HG02840 (cell line): ENCODE data around the gene TMC1.
"Not testable (repeated sequence)": the region's sequence is repeated elsewhere in the genome, so short reads cannot be mapped to it uniquely, and the experiment has no call there.

ENCODE experiments used
- ATAC-seq: cut with Tn5 transposase; IDR thresholded peaks from one replicate; pipeline ENCODE4 v1.9.1; 2021; ENCODE audit warnings: mild to moderate bottlenecking, moderate library complexity, moderate number of reproducible peaks; ENCODE audit not compliant: unreplicated experiment, low FRiP score

TMC1 gene

DNA sequence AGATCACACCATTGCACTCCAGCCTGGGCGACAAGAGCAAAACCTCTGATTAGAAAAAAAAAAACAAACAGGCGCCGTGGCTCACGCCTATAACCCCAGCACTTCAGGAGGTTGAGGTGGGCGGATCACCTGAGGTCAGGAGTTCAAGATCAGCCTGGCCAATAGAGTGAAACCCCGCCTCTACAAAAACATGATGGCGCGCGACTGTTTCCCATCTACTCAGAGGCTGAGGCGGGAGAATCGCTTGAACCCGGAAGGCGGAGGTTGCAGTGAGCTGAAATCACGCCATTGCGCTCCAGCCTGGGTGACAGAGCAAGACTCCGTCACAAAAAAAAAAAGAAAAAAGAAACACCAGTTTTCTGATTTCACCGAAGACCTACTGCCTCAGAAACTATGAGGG, at the start of gene TMC1:
Gene TMC1 (plus strand): TSS at position 193 of the 400 bp plus-strand sequence. CDS start 127,041 bp downstream, outside the sequence.
- ATAC-seq = not testable (repeated sequence)

GRCh38 chr9:72473474-72474261, 47.7 kb upstream of the TMC1 start:
- ATAC-seq = peak; percentile 91

DNA sequence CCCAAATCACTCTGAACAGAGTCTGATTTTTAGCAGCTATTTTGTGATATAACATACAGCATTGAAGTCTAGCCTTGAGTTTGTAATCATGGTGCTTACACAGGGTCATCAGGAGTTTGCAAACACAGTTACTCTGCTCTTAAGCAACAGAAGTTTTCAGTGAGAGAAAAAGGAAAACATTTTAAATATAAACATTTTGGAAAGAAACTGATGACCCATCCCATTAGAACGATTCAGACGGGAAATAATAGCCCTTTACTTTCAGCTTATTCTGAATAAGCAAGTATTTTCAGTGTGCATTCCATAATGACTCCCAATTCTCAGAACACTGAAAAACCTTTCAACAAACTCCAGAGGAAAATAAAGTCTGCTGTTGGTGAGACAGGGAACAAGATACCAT, 46.7 kb upstream of the TMC1 start:
- ATAC-seq = no peak

DNA sequence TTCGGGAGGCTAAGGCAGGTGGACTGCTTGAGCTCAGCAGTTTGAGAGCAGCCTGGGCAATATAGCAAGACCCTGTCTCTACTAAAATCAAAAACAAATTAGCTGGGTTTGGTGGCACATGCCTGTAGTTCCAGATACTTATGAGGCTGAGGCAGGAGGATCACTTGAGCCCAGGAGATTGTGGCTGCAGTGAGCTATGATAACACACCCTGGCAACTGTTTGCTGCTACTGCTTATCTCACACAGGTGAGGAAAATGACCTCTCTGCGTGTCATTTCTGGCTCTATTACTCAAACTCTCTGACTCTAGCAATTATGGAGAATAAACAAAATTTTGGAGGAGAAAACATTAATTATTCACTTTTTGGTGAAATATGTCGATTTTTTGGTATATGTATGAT, 45.3 kb upstream of the TMC1 start:
- no peak for ATAC-seq

GRCh38 chr9:72476617-72477437, 44.6 kb upstream of the TMC1 start:
- no peak for ATAC-seq

- ATAC-seq = no peak
These were observed 43.4 kb upstream of the TMC1 start for GRCh38 chr9:72477930-72478518.

DNA sequence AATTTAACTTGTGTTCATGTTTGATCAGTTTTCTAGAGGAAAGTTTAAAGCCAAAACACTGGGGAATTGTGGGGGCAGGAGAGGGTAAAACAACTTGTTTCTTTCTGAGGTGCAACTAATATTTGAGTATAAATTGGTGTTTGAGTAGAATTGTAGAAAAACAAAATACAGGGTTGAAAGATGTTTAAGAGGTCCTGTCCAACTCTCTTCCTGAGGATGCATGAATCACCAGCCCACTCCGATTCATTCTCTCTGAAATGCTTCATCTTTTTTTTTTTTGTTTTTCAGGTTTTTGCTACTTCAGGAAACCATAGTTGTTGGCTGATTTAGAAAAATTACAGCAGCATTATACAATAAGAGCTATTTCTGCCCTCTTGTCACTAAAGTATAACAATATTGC, 42.4 kb upstream of the TMC1 start:
- ATAC-seq = no peak

DNA sequence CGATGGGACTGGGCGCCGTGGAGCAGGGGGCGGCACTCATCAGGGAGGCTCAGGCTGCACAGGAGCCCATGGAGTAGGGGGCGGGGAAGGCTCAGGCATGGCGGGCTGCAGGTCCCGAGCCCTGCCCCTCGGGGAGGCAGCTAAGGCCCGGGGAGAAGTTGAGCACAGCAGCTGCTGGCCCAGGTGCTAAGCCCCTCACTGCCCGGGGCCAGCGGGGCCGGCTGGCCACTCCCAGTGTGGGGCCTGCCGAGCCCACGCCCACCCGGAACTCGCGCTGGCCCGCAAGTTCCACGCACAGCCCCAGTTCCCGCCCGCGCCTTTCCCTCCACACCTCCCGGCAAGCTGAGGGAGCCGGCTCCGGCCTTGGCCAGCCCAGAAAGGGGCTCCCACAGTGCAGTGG, 41.1 kb upstream of the TMC1 start:
- ATAC-seq = not testable (repeated sequence)

- ATAC-seq = no peak
These were observed 40.5 kb upstream of the TMC1 start for GRCh38 chr9:72480921-72481320.

DNA sequence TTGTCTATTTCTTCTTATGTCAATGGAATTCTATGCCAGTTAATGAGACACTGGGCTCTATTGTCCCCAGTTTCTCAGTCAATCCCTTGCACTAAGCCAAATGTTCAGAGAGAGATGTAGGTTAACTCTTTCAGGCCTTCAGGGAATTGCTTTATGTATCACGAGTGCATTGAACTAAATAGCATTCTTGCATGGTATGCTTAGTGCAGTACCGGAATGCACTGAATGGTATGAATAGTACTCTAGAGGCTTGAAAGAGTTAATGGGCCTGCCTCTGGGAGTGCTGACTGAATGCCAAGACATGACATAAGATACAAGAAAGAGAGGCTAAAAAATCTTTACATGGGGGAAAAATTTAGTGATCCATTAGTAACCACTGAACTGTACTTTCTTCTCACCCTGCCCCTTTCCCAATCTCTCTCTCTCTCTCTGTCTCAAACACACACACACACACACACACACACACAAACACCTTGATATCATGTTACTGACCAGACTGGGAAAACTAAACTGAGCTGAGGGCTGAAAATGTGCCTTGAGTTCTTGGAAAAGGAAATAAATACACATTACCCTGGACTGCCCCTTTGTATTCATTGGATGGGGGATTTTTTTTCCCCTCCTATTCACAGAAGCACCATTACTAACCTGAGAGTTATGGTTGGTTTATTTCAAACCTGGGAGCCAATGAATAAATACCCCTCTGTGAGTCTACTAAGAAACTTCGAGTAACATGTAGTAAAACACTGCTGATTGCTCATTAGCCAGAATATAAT, 35.4 kb upstream of the TMC1 start:
- ATAC-seq = no peak

DNA sequence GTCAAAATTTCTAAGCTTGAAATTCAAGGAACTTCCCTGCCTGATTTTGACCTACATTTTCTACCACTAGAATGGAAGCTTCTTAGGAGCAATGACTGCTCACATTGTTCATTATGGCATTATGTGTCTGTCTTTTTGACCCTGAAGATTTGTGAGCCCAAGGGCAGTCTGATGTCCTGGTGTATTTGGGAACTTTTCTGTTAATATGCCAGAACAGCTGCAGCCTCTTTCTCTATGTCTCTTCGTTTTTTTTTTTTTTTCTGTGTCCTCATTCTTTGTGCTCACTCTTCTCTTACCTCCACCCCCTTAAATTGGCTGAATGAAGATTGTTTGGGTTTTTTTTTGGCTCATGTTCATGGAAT, 34.8 kb upstream of the TMC1 start:
- no peak for ATAC-seq

DNA sequence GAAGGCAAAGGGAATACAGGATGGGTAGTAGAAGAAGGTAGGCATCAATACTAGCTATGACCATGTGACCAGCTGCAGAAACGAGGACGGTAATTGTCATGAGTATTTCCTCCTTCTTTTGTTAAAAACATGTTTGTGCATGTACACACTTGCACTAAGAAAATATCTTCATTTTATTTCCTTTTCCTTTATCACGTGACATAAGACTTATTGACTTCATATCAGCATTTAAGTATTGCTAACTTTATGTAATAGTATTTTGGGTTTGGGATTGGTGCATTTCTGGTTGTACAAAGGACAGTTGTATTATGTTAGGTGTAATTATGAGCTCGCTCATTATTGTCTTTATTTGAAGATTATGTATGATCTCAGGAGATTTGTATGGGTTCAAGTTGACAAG, 33.7 kb upstream of the TMC1 start:
- ATAC-seq = not testable (repeated sequence)

- no peak for ATAC-seq
These were observed 31.4 kb upstream of the TMC1 start for GRCh38 chr9:72489986-72490385.

- no peak for ATAC-seq
These were observed 30.2 kb upstream of the TMC1 start for GRCh38 chr9:72491242-72491641.

GRCh38 chr9:72494051-72494450, 27.4 kb upstream of the TMC1 start:
- no peak for ATAC-seq

DNA sequence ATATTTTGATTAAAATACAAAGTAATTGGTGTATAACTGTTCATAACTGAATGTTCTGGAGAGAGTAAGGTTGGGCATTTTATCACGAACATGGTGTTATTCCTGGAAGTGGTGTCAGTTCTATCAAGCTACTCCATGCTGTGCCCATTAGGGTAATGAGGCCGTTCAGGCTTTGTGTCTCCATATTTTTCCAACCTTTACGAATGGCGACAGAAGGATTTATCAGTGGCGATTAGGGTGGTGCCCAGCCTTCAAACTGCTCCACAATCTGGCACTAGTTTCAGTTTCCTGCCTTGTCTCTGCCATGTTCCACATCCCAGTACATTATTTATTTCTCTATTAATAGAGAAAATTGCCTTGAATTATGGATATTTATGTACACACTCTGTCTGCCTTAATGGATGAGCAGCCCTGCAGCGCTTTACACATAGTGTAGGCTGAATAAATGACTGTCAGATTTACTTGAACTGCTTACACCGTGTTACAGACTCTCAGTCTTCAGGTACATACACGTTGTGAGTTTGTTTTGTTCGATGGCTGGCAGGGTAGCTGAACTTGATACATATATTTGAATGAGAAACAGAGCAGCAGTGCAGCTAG, 23.9 kb upstream of the TMC1 start:
- no peak for ATAC-seq

- no peak for ATAC-seq
These were observed 14.8 kb upstream of the TMC1 start for GRCh38 chr9:72506615-72507014.

- no peak for ATAC-seq
These were observed 12.4 kb upstream of the TMC1 start for GRCh38 chr9:72509053-72509452.

- ATAC-seq = peak; percentile 89
These were observed 11.8 kb upstream of the TMC1 start for GRCh38 chr9:72509635-72510034.

DNA sequence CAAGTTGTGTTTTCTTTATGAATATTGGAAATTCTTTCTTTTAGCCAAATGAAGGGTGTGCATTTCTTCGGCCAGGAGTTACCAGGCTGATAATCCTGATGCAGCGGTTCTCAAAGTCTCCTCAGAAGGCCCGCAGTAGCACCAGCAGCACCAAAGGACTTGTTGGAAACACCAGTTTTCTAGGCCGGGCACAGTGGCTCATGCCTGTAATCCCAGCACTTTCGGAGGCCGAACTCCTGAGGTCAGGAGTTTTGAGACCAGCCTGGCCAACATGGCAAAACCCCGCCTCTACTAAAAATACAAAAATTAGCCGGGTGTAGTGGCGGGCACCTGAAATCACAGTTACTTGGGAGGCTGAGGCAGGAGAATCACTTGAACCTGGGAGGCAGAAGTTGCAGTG, 397 bp upstream of the TMC1 start:
- ATAC-seq = not testable (repeated sequence)
